HUDEP-2 (cell line): Measurements from ENCODE around the gene ATXN1.
"Not testable (repeated sequence)": the region's sequence is repeated elsewhere in the genome, so short reads cannot be mapped to it uniquely, and the experiment has no call there.

ENCODE experiments used
- DNase-seq, 76 experiments: peaks; one replicate each; lab custom pipeline; 2025; ENCODE audit not compliant: unreplicated experiment in 76 of 76; lab: John Stamatoyannopoulos, UW

The ATXN1 gene

DNA sequence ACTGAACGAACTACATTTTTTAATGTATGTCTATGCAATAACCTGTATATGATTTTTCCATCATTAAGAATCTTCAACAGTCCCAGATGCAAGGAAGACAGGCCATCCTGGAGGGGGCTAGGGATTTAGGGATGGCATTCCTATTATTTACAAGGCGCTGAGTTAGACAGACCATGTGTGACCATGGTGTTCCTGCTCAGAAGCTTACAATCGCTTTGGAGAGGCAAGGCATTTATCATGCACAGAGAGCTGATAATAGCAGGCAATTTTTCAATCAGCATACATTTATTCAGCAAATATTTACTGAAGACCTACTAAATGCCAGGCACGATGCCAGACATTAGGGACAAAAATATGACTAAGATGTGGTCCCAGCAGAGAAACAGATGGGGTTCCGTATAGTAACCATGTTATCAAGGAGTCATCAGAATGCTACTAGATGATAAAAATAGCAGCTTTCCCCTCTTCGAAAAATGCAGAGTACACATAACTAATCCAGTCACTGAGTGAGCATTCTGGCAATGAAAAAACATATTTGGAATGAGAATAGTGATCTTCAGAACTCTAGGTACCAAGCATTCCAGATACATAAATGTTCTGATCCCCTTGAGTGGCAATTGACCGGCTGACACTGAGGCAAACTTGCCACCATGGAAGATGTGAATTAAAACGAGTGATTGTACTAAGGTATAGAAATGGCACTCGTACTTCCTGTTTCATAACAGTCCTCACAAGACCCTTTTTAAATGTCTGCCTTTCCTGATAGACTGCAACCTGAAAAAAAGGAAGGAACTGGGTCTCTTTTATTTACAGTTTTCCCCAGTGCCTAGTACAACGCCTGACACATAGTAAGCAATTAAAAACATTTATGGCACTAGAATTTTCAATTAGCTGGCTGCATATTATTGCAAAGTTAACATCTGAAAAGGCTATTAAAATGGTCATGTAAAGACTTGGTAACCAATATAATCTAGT lies 135.7 kb downstream of the ATXN1 start:
- no peak for DNase-seq

GRCh38 chr6:16624636-16625290 lies 136.5 kb downstream of the ATXN1 start:
- DNase-seq: no peak

- DNase-seq: no peak
These were observed 137.5 kb downstream of the ATXN1 start for GRCh38 chr6:16623731-16624130.

DNA sequence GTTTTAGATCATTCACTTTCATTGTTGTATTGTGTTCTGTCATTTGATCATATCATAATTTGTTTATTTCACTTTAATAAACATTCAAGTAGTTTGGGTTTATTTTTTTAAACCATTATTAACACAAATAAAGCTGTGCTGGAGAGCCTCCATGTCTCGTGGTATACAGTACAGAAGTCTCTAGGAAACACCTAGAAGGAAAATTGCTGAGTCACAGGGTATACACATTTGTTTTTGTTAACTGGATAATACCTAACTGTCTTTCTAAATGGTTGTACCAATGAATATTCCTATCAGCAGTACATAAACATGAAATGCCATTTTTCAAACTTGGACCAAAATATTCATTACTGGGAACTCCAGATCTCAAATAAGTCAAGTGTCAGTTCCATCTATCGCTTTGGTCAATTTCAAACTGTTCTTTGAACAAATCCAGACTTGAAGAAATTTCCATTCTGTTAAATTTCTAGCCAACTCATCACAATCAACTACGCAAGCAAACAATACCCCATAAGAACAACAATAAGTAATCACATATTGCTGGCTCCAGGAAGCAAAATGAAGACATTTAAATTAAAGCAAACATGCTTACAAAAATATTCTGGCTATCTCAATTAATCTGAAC lies 138.1 kb downstream of the ATXN1 start:
- no peak for DNase-seq

DNA sequence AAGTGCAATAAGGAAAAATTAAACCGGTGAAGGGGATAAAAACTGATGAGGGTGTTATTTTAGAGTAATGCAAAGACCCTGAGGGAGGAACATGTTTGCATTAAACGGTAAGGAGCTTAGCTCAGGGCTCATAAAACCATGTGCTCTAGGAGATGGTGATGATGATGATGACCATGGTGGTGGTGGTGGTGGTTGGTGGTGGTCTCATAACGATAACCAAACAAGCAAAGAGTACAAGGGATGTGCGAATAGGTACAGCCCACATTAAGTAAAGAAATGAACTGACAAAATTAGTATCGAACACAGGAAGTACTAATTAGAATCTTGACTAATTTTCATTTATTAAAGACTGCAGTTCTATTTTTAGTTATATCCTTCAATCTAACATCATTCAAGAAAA lies 139.1 kb downstream of the ATXN1 start:
- DNase-seq: no peak

DNA sequence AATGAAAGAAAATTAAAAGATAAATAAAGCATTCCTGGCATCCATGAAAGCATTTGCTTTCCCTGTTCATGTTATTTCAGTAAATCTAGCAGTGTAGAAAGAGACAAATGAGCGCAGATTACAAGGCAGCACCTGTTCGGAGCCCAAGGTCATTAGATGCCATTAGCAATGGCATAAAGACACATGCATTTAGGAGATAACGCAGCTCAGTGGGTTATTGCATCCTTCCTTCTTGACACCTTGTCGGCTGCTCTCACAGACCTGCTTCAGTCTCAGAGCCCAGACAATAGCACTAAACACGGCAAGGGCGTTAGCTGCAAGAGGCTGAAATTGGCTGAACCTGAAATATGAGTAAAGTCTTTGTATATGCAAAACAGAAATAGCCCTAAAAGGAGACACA lies 140.3 kb downstream of the ATXN1 start:
- DNase-seq: no peak

DNA sequence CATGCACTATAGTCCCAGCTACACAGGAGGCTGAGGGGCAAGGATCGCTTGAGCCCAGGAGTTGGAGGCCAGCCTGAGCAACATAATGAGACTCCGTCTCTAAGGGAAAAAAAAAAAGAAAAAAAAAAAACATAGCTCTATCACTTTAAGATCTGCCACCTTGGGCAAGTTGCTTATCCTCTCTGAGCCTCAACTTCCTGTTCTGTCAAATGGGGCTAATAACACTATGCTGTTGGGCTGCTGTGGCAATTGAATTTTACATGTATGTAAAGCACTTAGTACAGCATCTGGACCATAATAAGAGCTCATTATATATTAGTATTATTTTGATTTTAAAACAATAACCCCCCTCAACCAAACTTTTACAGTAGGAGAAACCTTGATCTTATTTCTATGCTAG lies 141.5 kb downstream of the ATXN1 start:
- DNase-seq: no peak

DNA sequence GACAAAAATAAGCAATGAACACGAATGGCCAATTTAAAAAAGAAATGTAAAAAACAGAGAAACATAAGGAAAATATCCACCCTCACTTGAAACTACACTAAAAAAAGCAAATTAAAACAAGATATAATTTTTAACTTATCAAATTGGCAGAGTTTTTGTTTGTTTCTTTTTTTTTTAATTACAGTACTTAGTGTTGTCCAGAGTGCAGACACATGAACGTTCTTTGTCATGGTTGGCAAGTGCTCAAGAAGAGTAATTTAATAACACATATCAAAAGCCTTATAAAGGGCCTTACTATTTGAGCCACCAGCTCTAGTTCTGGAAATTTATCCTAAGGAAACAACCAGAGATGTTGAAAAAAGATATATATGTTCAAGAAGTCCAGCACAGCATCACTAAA lies 142.3 kb downstream of the ATXN1 start:
- no peak for DNase-seq

DNA sequence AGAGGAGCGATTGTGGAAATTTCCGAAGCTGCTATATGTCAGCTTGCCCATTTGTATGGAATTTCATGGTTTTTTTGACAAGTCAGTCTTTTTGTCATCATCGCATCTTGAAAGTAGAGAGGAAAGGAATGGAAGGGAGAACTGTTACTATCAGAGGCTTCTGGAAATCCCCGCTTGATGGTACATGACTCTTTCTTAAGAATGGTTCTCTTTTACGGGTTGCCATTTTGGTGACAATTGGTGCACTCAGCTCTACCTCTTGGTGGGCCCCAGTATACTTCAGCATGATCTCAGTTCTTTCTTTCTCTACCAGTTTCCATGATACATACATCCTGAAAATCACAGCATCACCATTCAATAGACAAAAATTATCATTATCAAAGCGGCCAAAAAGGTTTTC lies 146.0 kb downstream of the ATXN1 start:
- not testable (repeated sequence) for DNase-seq

DNA sequence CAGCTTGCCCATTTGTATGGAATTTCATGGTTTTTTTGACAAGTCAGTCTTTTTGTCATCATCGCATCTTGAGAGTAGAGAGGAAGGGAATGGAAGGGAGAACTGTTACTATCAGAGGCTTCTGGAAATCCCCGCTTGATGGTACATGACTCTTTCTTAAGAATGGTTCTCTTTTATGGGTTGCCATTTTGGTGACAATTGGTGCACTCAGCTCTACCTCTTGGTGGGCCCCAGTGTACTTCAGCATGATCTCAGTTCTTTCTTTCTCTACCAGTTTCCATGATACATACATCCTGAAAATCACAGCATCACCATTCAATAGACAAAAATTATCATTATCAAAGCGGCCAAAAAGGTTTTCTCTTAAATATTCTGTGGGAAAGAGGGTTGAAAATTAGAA lies 147.1 kb downstream of the ATXN1 start:
- DNase-seq: not testable (repeated sequence)

- DNase-seq: not testable (repeated sequence)
These were observed 147.8 kb downstream of the ATXN1 start for GRCh38 chr6:16613504-16613903.

- no peak for DNase-seq
These were observed 152.8 kb downstream of the ATXN1 start for GRCh38 chr6:16608444-16608843.

DNA sequence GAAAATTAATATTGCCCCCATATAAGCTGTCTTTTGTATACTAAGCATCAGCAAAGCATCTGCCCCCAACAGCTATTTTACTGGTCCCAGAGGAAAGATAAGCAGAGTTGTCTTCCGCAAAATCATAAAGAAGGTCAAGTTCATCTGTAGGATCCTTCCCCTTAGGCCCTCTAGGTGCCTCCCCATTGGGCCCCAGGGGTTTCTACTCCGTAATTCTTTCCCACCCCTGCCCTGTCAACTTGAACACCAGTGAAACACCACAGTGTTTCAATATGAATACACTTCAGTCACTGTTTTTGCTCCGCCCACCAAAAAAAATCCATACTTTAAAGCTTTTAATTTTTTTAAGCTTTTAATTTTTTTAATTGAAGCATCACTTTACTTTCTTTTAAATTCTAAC lies 159.2 kb downstream of the ATXN1 start:
- no peak for DNase-seq

GRCh38 chr6:16600701-16601100 lies 160.6 kb downstream of the ATXN1 start:
- DNase-seq: no peak

DNA sequence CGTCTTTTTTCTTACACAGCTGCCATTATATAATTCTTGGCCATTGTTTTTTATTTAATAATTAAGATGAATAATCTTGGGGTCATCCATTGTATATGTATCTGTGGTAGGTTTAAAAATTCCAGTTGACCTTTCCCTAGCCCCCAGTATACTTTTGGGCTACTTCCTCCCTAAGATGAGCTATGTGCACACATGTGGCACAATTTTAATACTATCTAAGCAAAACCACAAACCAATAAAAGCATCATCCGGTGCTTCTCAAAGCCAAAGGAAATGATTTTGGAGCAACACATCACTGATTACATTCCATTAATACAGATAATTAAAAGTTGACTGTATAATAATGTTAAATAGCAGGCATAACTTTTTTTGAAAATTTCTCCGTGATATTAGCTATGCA lies 161.2 kb downstream of the ATXN1 start:
- no peak for DNase-seq

- DNase-seq: no peak
These were observed 164.5 kb downstream of the ATXN1 start for GRCh38 chr6:16596616-16597331.

DNA sequence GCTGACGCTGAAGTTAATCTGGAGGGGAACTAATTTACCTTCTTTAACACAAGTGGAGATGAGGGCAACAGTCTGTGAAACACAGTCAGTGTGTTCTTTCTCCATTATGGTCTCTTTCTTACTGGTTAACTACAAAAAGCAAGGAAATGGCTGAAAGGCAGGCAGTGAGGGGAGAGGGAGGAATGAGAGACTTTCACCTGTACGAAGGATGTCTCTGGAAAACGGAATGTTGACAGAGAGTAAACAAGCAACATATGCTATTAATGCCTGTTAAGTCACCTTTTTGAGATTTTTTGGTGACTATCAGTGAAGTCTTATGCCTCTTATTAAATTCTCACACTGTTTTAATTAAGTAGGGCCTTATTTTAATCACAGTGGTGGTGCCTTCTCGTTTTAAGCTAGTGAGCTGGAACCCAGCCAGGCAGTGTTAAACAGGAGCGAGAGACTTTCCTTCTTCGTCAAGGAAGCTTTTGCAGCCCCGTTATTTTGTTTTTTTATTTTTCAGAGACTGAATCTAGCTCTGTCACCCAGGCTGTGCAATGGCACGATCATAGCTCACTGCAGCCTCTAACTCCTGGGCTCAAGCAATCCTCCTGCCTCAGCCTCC lies 165.6 kb downstream of the ATXN1 start:
- DNase-seq: no peak

DNA sequence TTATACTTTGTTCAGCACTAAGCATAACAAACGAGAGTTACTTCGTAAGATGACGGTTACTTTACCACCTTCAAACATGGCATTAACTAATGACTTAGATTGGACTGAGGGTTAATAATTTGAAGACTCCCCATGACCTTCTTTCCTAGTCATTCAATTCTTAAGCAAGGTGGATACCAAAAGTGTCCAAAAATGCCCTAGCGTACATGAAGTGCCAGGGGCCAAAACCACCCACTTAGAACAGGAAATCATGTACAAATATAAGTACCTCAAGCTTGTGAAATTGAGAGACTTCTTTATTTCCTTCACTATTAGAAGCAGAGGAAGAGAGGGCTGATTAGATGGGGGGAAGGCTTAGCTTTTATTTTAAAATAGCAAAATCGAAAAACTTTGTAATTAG lies 166.4 kb downstream of the ATXN1 start:
- DNase-seq: no peak

DNA sequence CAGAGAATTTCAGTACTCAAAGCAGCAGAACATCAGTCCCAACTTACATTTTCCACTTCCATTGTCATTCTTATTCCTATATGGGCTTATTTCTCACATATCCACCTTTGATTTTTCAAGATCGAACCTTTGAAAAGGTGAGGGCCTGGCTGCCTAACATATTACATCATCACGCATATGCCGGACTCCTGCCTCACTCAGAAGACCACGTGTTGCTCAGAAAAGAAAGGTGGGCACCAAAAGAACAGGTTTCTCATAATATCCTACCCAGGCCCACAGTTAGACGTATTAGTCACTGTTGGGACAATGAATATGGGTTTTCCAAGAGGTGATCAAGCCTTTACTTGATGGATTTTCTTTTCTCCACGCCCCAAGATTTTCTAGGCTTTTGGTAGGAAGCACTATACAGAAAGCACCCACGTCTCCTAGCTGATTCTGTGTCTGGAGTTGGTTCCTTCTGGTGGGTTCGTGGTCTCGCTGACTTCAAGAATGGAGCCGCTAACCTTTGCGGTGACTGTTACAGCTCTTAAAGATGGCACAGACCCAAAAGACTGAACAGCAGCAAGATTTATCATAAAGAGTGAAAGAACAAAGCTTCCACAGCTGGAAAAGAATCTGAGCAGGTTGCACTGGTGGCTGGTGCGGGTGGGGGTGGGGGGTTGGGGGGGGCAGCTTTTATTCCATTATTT lies 168.9 kb downstream of the ATXN1 start:
- DNase-seq: no peak
